ENCODE measurements around the gene PPM1J. TPM values are rescaled to one million over a fixed set of nuclear protein-coding genes. Genes with fewer than 3 reads are reported as not detected.

The PPM1J gene
- total RNA-seq, 4 donors from 2014 or later = 0.66 to 3.3 (median 1.8) TPM

- TF ChIP-seq EP300 (IDR thresholded peaks at IDR 0.05) (peak in 1 of 2 donors; percentile 12), POLR2A (IDR thresholded peaks at IDR 0.05) (no peak)
- TF ChIP-seq, protein P1, sequence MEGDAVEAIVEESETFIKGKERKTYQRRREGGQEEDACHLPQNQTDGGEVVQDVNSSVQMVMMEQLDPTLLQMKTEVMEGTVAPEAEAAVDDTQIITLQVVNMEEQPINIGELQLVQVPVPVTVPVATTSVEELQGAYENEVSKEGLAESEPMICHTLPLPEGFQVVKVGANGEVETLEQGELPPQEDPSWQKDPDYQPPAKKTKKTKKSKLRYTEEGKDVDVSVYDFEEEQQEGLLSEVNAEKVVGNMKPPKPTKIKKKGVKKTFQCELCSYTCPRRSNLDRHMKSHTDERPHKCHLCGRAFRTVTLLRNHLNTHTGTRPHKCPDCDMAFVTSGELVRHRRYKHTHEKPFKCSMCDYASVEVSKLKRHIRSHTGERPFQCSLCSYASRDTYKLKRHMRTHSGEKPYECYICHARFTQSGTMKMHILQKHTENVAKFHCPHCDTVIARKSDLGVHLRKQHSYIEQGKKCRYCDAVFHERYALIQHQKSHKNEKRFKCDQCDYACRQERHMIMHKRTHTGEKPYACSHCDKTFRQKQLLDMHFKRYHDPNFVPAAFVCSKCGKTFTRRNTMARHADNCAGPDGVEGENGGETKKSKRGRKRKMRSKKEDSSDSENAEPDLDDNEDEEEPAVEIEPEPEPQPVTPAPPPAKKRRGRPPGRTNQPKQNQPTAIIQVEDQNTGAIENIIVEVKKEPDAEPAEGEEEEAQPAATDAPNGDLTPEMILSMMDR (IDR thresholded peaks at IDR 0.05) = no peak
- peak overlapping the region; percentile 69 to 98 (median 97) for H3K4me3 ChIP-seq
- peaks cover 0 to 13% (median 3%) of the 10 kb centered on the region in 3 donors for H3K36me3 ChIP-seq
- WGBS, 2 donors = 16% methylated on average over 7 of the region's 7 CpGs
- DNase-seq (ENCODE audit: low spot score in 2 of 2) = peak in 1 of 2 donors; percentile 58
- H3K27me3 ChIP-seq = no peaks in the 10 kb centered on the region
- peaks cover 0 to 73% (median 57%) of the 10 kb centered on the region in 4 donors for H3K4me1 ChIP-seq
- peak overlapping the region; percentile 95 to 100 (median 98) for H3K27ac ChIP-seq
- no peaks in the 10 kb centered on the region for H3K9me3 ChIP-seq
These were observed 10.7 kb downstream of the PPM1J start for GRCh38 chr1:112704391-112704933.

DNA sequence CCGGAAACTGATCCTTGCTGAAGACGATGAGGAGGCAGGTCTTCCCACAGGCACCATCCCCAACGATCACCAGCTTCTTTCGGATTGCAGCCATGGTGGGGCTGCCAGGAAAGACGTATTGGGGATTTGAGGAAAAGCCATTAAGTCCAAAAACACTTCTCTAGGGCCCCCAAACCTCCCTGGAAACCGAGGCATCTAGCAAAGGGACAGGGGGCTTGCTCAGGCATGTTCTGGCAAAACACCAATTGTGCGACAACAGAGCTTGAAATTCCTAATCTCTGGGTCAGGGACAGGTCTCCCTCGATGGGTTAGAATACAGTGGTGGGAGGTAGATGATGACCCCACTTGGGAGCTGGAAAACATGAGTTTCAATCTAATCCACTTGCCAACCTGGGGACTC is 11.4 kb downstream of the PPM1J start:
- TF ChIP-seq, protein P1 (IDR thresholded peaks at IDR 0.05) = no peak
- TF ChIP-seq EP300 (IDR thresholded peaks at IDR 0.05) (no peak), POLR2A (IDR thresholded peaks at IDR 0.05) (no peak)
- no peaks in the 10 kb centered on the region for H3K9me3 ChIP-seq
- DNase-seq (ENCODE audit: low spot score in 2 of 2) = no peak
- H3K4me3 ChIP-seq = no peak overlapping the region
- WGBS, 2 donors = 60 to 68% methylated on average over 8 of the region's 8 CpGs
- H3K27me3 ChIP-seq = no peaks in the 10 kb centered on the region
- peaks cover 0 to 81% (median 64%) of the 10 kb centered on the region in 4 donors for H3K4me1 ChIP-seq
- H3K36me3 ChIP-seq = peaks cover 0 to 18% (median 3%) of the 10 kb centered on the region in 3 donors
- peak overlapping the region; percentile 95 to 100 (median 98) for H3K27ac ChIP-seq

- Histone ChIP-seq H3K9me3 (no peaks in the 10 kb centered on the region), H3K4me3 (no peak overlapping the region), H3K36me3 (peaks cover 3 to 29% (median 5%) of the 10 kb centered on the region in 3 donors), H3K27me3 (no peaks in the 10 kb centered on the region), H3K4me1 (peaks cover 0 to 87% (median 69%) of the 10 kb centered on the region in 4 donors), H3K27ac (peak overlapping the region; percentile 81 to 100 (median 98))
- no peak for TF ChIP-seq EP300 (IDR thresholded peaks at IDR 0.05)
- TF ChIP-seq, protein P1 (IDR thresholded peaks at IDR 0.05) = no peak
- 53 to 55% methylated on average over 12 of the region's 12 CpGs for WGBS, 2 donors
- DNase-seq (ENCODE audit: low spot score in 2 of 2) = no peak
These were observed 12.5 kb downstream of the PPM1J start for GRCh38 chr1:112702420-112703261.

- H3K36me3 ChIP-seq = peaks cover 3 to 34% (median 5%) of the 10 kb centered on the region in 3 donors
- H3K27me3 ChIP-seq = no peaks in the 10 kb centered on the region
- WGBS, 2 donors = 28 to 38% methylated on average over 3 of the region's 3 CpGs
- H3K4me1 ChIP-seq = peaks cover 0 to 83% (median 68%) of the 10 kb centered on the region in 4 donors
- no peak overlapping the region for H3K4me3 ChIP-seq
- DNase-seq (ENCODE audit: low spot score in 2 of 2) = no peak
- TF ChIP-seq EP300 (IDR thresholded peaks at IDR 0.05) = no peak
- TF ChIP-seq, protein P1 (IDR thresholded peaks at IDR 0.05) = no peak
- no peak for TF ChIP-seq POLR2A (IDR thresholded peaks at IDR 0.05)
- peak overlapping the region; percentile 81 to 100 (median 98) for H3K27ac ChIP-seq
- no peaks in the 10 kb centered on the region for H3K9me3 ChIP-seq
These were observed 13.1 kb downstream of the PPM1J start for GRCh38 chr1:112702067-112702395.
